HG03520 (cell line): ENCODE measurements around the gene DDA1.
"Not testable (repeated sequence)": the region's sequence is repeated elsewhere in the genome, so short reads cannot be mapped to it uniquely, and the experiment has no call there.

Experiments used
- ATAC-seq: cut with Tn5 transposase; IDR thresholded peaks from one replicate; pipeline ENCODE4 v1.9.1; 2021; ENCODE audit warnings: mild to moderate bottlenecking, moderate library complexity; ENCODE audit not compliant: unreplicated experiment

The DDA1 gene

GRCh38 chr19:17309198-17309964 lies at the start of gene DDA1:
TSS of gene DDA1 (plus strand) at chr19:17309563. CDS start at chr19:17309655, 92 bp downstream.
- peak; percentile 45 for ATAC-seq

DNA sequence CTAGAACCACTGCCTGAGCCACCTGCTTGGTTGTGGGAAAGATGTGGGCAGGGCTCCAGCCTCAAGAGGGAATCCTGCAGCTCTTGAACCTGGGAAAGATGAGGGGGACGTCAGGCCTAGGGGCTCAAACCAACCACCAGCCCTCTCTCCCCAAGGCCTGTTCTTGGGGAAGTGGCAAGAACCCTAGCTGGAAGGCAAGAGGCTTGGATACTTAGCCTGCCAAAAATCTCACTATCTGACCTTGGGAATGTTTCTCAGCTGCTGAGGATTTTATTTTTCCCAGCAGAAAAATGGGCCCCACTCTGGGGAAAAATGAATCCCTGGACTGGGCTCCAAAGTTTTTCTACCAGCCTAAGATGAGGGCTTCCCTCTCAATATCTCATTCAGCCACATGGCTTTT lies 49.4 kb upstream of the DDA1 start:
- no peak for ATAC-seq

DNA sequence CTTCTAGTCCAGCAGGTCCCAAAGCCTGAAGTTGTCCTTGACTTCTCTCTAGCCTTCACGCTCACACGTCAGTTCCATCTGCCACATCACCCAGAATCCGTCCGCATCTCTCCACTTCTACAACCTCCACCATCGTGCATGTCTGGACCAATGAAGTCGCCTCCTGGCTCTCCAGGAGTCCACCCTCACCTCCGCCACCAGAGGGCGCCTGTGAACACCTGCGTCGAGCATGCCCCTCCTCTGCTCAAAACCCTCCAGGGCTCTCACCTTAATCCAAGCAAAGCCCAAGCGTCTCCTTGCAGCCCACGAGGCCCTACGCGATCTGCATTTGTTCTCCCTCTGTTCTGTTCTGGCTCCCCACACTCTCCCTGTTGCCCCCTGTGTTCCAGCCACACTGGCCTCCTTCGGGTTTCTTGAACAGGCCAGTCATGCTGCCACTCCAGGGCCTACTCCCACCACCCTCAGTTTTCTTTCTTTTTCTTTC lies 48.5 kb upstream of the DDA1 start:
- peak; percentile 71 for ATAC-seq

DNA sequence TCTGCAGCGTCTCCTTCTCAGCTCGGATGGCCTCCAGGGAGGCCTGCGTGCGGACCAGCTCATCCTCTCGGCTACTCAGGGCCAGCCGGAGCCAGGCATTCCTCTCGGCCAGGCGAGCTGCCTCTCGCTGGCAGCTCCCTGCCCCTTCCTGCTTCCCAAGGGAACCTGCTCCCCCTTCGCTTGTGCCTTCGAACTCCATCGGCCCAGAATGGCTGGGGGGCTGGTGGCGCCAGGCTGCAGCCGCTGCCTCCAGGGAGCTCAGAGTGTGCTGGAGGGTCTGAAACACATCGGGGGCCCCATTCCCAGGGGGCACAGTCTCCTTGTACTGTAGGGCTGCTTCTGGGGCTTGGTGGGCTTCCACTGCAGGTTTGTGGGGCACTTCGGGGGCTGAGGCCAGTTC lies 46.8 kb upstream of the DDA1 start:
- no peak for ATAC-seq

DNA sequence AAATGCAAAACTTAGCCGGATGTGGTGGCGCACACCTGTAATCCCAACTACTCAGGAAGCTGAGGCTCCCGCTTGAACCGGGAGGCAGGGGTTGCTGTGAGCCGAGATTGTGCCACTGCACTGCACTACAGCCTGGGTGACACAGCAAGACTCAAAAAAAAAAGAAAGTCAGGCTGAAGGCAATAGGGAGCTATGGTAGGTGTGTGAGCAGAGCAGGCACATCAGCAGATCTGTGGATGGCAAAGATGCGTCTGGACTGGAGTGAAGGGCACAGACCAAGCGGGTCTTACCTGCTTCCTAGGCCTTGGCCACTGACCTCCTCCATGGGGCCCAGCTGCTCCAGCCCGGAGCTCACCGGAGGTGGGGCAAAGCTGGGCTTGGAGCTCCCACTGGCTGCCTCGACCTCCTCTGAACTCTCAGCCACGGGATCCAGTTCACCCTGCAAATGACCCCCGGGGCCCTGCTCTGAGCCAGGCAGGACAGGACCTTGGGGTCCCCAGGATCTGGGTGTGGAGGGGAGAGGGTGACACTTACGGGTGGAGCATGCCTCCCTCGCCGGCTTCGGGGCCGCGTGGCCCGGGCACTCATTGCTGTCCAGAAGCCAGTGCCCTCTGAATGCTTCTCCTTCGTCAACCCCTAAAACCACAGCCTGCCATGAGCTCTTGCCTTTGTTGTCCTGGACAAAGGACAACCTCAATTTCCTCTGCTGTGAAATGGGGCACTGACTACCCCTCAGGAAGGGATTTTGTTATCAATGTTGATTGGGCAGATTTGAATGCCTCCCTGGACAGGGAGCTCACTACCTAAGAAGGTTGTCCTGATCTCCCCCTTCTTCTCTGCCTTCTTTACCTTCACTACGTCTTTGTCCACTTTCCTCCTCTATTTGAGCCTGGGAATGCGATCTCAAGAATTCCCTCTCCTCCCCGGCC lies 45.4 kb upstream of the DDA1 start:
- ATAC-seq = no peak

- no peak for ATAC-seq
Measured at GRCh38 chr19:17264641-17264979, 44.8 kb upstream of the DDA1 start, which contains the start of gene USHBP1. TSS of gene USHBP1 (minus strand) at chr19:17264745. CDS start at chr19:17264299, 446 bp downstream.

DNA sequence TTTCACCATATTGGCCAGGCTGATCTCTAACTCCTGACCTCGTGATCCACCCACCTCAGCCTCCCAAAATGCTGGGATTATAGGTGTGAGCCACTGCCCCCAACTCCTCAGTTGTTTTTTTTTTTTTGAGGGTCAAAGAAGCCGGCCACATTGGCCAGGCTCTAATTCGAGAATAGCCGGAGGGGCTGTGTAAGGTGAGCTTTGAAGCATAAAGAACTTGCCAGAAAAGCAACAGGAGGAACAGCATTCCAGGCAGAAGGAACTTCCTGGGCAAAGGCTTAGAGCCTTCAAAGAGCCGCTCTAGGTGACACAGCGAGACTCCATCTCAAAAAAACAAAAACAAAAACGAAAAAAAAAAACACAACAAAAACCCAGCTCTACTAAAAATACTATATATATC lies 43.3 kb upstream of the DDA1 start:
- no peak for ATAC-seq

DNA sequence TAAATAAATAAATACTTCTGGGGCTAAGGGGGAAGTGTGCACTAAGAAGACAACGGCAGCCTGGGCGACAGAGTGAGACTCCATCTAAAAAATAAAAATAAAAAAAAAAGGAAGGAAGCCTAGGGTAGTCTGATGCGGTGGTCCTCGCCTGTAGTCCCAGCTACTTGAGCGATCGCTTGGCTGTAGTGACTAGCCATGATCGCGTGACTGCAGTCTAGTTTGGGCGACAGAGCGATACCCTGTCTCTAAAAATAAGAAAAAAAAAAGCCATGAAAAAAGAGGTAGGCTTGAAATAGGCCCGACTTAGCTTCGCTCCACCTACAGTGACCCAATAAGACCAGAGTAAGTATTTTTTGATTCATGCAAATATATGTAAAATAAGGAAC lies 42.8 kb upstream of the DDA1 start:
- ATAC-seq = peak; percentile 21

- peak; percentile 84 for ATAC-seq
Measured at GRCh38 chr19:17266975-17267788, 42.2 kb upstream of the DDA1 start, which contains the start of gene BABAM1. TSS of gene BABAM1 (plus strand) at chr19:17267443. CDS start at chr19:17268807, 1,364 bp downstream.

DNA sequence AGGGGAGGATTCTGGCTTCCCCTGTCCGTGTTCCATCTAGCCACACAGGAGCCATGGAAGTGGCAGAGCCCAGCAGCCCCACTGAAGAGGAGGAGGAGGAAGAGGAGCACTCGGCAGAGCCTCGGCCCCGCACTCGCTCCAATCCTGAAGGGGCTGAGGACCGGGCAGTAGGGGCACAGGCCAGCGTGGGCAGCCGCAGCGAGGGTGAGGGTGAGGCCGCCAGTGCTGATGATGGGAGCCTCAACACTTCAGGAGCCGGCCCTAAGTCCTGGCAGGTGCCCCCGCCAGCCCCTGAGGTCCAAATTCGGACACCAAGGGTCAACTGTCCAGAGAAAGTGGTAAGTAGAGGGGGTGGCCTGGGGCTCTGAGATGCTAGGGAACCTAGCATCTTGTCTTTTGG lies 40.6 kb upstream of the DDA1 start:
- ATAC-seq = no peak

DNA sequence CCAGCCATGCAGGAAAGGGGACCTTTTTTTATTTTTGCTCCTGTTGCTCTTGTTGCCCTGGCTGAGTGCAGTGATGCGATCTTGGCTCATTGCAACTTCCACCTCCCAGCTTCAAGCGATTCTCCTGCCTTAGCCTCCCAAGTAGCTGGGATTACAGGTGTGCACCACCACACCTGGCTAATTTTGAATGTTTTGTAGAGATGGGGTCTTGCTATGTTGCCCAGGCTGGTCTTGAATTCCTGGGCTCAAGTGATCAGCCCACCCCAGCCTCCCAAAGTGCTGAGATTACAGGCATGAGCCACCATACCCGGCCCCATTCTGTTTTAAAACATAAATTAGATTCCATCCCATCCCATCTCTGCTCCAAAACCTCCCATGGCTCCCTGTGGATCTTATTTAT lies 34.5 kb upstream of the DDA1 start:
- not testable (repeated sequence) for ATAC-seq

DNA sequence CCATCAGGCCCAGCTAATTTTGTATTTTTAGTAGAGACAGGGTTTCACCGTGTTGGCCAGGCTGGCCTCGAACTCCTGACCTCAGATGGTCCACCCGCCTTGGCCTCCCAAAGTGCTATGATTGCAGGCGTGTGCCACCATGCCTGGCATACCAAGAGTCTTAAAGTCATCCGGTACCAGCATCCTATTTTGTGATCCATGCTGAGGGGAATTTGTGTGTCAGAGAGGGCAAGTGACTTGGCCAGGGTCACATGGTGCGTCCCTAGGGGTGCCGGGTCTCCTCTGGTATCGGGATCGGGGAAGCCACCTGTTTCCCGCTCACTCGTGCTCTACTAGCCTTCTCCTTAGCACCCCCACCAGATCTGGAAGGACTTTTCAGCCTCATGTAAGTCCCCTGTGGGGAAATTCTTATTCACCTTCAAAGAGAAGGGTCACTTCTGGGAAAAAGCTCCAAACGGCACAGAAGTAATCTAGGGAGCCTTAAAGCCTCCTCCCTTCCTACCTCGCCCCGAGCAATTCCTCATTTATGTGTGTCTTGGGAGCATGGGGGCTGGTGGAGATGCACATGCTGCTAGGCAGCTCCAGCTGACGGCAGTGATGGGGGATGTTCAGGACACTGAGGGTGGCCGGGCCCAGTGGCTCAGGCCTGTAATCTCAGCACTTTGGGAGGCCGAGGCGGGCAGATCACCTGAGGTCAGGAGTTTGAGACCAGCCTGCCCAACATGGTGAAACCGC lies 33.8 kb upstream of the DDA1 start:
- no peak for ATAC-seq

DNA sequence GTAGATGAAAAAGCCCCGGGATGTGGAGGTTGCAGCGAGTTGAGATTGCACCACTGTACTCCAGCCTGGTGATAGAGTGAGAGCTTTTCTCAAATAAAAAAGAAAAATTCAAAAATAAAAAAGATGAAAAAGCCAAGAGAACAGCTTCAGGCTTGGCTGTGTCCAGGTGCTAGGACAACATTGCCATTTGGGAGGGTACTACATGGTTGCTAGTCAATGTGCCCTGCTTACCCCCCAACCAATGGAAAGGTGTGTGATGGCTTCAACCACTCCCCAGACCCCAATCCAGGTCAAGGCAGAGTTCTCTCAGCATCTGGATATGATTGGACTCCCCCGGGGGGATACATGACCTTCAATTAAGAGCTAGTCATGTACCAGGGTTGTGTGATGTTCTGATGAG lies 29.9 kb upstream of the DDA1 start:
- ATAC-seq = no peak

DNA sequence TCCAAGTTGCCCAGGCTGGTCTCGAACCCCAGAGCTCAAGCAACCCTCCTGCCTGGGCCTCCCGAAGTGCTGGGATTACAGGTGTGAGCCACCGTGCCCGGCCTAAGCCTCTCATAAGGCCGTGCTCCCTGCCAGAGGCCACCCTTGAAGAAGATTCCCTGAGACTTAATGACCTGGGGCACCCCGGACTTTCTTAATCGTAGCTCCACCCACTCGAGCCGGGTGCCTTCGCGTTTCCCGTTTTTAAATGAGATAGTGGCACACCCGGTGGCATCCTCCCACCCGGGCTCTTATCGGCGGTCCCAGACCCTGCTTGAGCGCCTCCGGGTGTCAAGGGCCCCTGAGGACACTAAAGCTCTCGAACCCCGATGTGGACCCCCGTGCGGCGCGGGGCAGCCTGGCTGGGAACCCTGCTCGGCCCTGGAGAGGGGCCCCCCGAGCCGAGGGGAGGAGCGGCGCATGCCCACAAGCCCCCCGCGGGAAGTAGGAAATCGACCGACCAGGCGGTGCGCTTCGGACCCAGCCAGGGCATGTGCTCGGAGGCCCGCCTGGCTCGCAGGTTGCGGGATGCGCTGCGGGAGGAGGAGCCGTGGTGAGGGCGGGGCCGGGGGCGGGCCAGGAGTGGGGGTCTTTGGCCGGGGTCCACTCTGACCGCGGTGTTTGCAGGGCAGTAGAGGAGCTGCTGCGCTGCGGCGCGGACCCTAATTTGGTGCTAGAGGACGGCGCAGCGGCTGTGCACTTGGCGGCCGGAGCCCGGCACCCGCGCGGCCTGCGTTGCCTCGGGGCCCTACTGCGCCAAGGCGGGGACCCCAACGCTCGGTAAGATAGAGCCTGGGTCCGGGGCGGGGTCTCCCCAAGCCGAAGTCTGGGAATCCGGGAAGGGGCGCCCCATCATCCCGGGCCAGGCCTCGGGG lies 27.7 kb upstream of the DDA1 start, which contains the start of gene ANKLE1:
Gene ANKLE1 (plus strand): TSS at position 511 of the 914 bp plus-strand sequence. CDS start 20 bp downstream, at position 531.
- no peak for ATAC-seq

DNA sequence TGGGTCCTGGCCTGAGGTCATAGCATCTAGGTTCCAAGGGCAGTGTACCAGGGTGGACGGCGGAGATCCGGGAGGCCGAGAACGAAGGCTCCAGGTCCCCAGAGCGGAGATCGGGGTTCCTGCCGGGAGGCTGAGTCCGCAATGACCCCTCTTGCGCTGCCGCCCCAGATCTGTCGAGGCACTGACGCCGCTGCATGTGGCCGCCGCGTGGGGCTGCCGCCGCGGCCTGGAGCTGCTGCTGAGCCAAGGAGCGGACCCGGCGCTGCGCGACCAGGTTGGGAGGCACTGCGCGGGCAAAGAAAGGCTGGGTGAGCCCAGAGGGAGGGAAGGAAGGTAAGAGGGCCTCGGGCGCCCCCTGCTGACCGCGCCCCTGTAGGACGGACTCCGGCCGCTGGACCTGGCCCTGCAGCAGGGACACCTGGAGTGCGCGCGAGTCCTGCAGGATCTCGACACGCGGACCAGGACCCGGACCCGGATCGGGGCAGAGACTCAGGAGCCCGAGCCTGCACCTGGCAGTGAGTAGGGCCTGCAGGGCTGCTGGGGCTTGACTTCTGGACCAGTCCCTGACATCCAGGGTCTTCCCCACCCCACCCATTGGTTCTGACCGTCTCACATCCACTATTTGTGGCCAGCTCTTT lies 26.8 kb upstream of the DDA1 start:
- peak; percentile 72 for ATAC-seq

DNA sequence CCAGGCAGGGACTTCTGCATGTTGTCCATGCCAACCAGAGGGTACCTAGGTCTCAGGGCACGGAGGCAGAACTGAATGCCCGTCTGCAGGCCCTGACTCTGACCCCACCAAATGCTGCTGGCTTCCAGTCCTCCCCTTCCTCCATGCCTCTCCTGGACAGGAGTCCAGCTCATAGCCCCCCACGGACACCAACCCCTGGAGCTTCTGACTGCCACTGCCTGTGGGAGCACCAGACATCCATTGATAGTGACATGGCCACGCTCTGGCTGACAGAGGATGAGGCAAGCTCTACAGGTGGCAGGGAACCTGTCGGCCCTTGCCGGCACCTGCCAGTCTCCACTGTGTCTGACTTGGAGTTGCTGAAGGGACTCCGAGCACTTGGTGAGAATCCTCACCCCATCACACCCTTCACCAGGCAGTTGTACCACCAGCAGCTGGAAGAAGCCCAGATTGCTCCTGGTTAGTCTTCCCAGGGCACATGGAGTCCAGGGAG lies 25.8 kb upstream of the DDA1 start:
- ATAC-seq = no peak

DNA sequence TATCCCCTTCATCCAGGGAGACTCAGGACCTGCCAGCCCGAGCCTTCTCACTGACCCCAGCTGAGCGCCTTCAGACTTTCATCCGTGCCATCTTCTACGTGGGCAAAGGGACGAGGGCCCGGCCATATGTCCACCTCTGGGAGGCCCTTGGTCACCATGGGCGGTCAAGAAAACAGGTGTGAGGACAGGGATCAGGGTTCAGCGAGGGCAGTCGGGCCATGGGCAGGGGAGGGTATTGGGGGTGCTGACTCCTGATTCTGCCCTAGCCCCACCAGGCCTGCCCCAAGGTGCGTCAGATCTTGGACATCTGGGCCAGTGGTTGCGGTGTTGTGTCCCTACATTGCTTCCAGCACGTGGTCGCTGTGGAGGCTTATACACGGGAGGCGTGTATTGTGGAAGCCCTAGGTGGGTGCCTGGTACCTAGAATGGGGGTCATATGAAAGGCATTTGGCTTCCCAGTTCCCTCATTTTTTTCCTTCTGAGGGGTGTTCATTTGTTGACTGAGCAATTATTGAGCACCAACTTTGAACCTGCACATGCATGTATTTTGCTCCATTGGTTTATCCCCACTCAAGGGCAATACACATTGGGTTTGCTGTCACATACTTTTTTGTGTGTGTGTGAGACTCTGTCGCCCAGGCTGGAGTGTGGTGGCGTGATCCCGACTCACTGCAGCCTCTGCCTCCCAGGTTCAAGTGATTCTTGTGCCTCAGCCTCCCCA lies 23.8 kb upstream of the DDA1 start:
- ATAC-seq = no peak

DNA sequence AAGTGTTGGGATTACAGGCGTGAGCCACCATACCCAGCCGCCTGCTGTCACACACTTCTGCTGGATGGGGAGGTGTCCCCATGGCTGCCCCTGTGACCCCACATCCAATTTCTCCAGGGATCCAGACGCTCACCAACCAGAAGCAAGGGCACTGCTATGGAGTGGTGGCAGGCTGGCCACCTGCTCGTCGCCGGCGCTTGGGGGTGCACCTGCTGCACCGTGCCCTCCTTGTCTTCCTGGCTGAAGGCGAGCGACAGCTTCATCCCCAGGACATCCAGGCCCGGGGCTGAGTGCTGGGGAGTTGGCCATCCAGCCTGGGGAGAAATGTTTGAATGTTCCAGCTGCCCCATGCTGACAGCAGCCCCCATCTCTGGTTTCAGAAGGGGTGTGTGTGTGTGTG lies 23.1 kb upstream of the DDA1 start:
- no peak for ATAC-seq
